ENCODE measurements around the gene TRAM2.

TRAM2 gene

GRCh38 chr6:52590152-52590891 is 13.5 kb upstream of the TRAM2 start:
- peaks cover 12% of the 10 kb centered on the region for H3K4me1 ChIP-seq (ENCODE audit: control insufficient read depth, low read length)
- H3K27ac ChIP-seq (ENCODE audit: low read depth, low read length) = no peak overlapping the region

DNA sequence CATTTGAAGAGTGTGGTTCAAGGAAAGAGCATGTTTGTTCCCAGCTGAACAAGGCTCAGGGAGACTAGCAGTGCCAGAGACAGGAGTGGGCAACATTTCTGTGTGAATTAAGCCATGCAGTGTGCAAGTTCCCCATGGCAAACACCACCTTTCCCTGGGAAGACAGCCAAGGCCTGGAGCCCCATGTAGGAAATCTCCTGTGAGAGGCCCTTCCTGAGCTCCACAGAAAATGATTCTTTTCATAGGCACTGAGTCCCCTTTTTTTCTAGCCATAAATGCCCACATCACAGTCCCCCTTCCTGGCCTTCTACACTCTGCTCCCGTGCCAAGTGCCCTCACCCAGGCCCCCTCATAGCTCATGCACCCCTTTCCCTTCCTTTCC is 11.8 kb upstream of the TRAM2 start:
- Histone ChIP-seq H3K9me2 (replicated peaks; ENCODE audit: control insufficient read depth, low read length) (no peaks in the 10 kb centered on the region), H3K27ac (ENCODE audit: low read depth, low read length) (no peak overlapping the region), H3K4me3 (ENCODE audit: low read length) (no peak overlapping the region), H3K9me3 (ENCODE audit: control insufficient read depth, insufficient read depth, low read length) (no peaks in the 10 kb centered on the region), H3K4me1 (ENCODE audit: control insufficient read depth, low read length) (no peaks in the 10 kb centered on the region), H4K20me1 (ENCODE audit: control insufficient read depth, insufficient read depth, low read depth, low read length) (no peaks in the 10 kb centered on the region), H3K4me2 (ENCODE audit: low read length) (no peak overlapping the region), H3K36me3 (ENCODE audit: control insufficient read depth, low read length) (no peaks in the 10 kb centered on the region), H3K79me2 (ENCODE audit: control insufficient read depth, low read length) (no peaks in the 10 kb centered on the region), H3K27me3 (ENCODE audit: control insufficient read depth, low read length) (no peaks in the 10 kb centered on the region), H3F3A (ENCODE audit: control insufficient read depth, insufficient read depth) (no peaks in the 10 kb centered on the region)
- no peak for TF ChIP-seq EZH2phosphoT487 (IDR thresholded peaks at IDR 0.05; ENCODE audit: borderline replicate concordance, low read length)

More at GRCh38 chr6:52590152-52590891, 13.5 kb upstream of the TRAM2 start:
- Histone ChIP-seq H3K4me2 (ENCODE audit: low read length) (no peak overlapping the region), H3K4me3 (ENCODE audit: low read length) (no peak overlapping the region), H3K9me3 (ENCODE audit: control insufficient read depth, insufficient read depth, low read length) (no peaks in the 10 kb centered on the region), H3K36me3 (ENCODE audit: control insufficient read depth, low read length) (no peaks in the 10 kb centered on the region), H4K20me1 (ENCODE audit: control insufficient read depth, insufficient read depth, low read depth, low read length) (no peaks in the 10 kb centered on the region), H3F3A (ENCODE audit: control insufficient read depth, insufficient read depth) (no peaks in the 10 kb centered on the region; the same call in 1 of the 2 replicates), H3K9me2 (replicated peaks; ENCODE audit: control insufficient read depth, low read length) (no peaks in the 10 kb centered on the region), H3K79me2 (ENCODE audit: control insufficient read depth, low read length) (no peaks in the 10 kb centered on the region), H3K27me3 (ENCODE audit: control insufficient read depth, low read length) (no peaks in the 10 kb centered on the region)
- TF ChIP-seq CTCF (IDR thresholded peaks at IDR 0.05; ENCODE audit: low read depth, low read length, poor library complexity, severe bottlenecking) (no peak), EZH2phosphoT487 (IDR thresholded peaks at IDR 0.05; ENCODE audit: borderline replicate concordance, low read length) (no peak)

DNA sequence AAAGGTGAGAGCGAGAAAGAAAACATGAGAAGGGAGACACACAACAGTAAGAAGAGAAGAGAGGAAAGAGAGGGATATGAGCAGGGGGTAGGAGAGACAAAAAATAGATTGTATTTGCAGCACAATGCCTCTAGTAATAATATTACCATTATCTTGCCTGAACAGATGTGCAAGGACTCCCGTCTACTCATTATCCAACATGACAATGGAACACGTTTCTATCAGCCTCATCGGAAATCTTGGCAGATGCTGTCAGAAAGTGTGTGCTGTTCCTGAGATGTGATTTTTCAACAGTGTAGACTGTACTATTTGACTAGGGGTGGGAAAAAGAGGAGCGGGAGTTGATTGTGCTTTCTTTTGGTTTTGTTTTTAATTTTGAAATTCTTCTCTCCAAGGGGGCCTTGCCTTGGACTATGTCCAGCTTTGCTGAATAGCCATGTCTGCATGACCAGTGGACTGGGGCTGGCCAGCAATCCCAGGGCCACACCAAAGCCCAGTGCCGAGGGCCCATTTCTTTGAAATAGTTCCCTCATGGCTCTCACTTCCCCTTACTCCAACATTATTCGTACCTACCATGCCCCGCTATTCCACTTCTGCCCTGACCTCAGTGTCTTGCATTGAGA is 11.3 kb upstream of the TRAM2 start:
- H3K9me3 ChIP-seq (ENCODE audit: control insufficient read depth, insufficient read depth, low read length) = no peaks in the 10 kb centered on the region
- H3K9me2 ChIP-seq (replicated peaks; ENCODE audit: control insufficient read depth, low read length) = no peaks in the 10 kb centered on the region
- H3K4me3 ChIP-seq (ENCODE audit: low read length) = no peak overlapping the region
- TF ChIP-seq CTCF (IDR thresholded peaks at IDR 0.05; ENCODE audit: low read depth, low read length, poor library complexity, severe bottlenecking) (no peak), EZH2phosphoT487 (IDR thresholded peaks at IDR 0.05; ENCODE audit: borderline replicate concordance, low read length) (no peak)
- no peak overlapping the region for H3K27ac ChIP-seq (ENCODE audit: low read depth, low read length)
- no peaks in the 10 kb centered on the region for H3K27me3 ChIP-seq (ENCODE audit: control insufficient read depth, low read length)
- no peaks in the 10 kb centered on the region for H3K36me3 ChIP-seq (ENCODE audit: control insufficient read depth, low read length)
- no peaks in the 10 kb centered on the region for H4K20me1 ChIP-seq (ENCODE audit: control insufficient read depth, insufficient read depth, low read depth, low read length)
- no peaks in the 10 kb centered on the region for H3K79me2 ChIP-seq (ENCODE audit: control insufficient read depth, low read length)
- H3F3A ChIP-seq (ENCODE audit: control insufficient read depth, insufficient read depth) = no peaks in the 10 kb centered on the region
- H3K4me1 ChIP-seq (ENCODE audit: control insufficient read depth, low read length) = no peaks in the 10 kb centered on the region
- H3K4me2 ChIP-seq (ENCODE audit: low read length) = no peak overlapping the region

DNA sequence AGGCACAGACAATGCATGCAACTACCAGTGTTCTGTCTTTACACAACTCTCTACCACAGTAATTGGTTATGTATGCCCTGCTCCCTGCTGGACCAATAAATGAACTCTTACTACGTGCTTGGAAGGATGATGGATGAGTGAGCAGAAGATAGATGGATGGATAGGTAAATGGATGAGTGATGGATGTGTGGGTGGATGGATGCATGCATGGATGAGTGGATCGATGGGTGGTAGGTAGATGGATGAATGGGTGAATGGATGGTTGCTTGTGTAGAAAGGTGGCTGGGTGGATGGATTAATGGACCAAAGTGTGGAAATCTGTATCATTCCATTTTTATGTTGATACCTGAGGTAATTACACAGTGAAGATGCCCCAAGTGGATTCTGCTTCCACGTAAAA is 10.1 kb upstream of the TRAM2 start:
- H3K27me3 ChIP-seq (ENCODE audit: control insufficient read depth, low read length) = no peaks in the 10 kb centered on the region
- no peak overlapping the region for H3K27ac ChIP-seq (ENCODE audit: low read depth, low read length)
- H3K9me2 ChIP-seq (replicated peaks; ENCODE audit: control insufficient read depth, low read length) = no peaks in the 10 kb centered on the region
- H3K9me3 ChIP-seq (ENCODE audit: control insufficient read depth, insufficient read depth, low read length) = no peaks in the 10 kb centered on the region
- H3K4me1 ChIP-seq (ENCODE audit: control insufficient read depth, low read length) = no peaks in the 10 kb centered on the region
- TF ChIP-seq EZH2phosphoT487 (IDR thresholded peaks at IDR 0.05; ENCODE audit: borderline replicate concordance, low read length) (no peak), CTCF (IDR thresholded peaks at IDR 0.05; ENCODE audit: low read depth, low read length, poor library complexity, severe bottlenecking) (no peak)
- H3K4me2 ChIP-seq (ENCODE audit: low read length) = no peak overlapping the region
- no peaks in the 10 kb centered on the region for H3K79me2 ChIP-seq (ENCODE audit: control insufficient read depth, low read length)
- no peaks in the 10 kb centered on the region for H4K20me1 ChIP-seq (ENCODE audit: control insufficient read depth, insufficient read depth, low read depth, low read length)
- H3K36me3 ChIP-seq (ENCODE audit: control insufficient read depth, low read length) = no peaks in the 10 kb centered on the region
- H3K4me3 ChIP-seq (ENCODE audit: low read length) = no peak overlapping the region
- no peaks in the 10 kb centered on the region for H3F3A ChIP-seq (ENCODE audit: control insufficient read depth, insufficient read depth)
